Right cardiac atrium (tissue), 5 donors: ENCODE data around the gene CTAGE4. TPM values are rescaled to one million over a fixed set of nuclear protein-coding genes. Genes with fewer than 3 reads are reported as not detected.
"Not testable (repeated sequence)": the region's sequence is repeated elsewhere in the genome, so short reads cannot be mapped to it uniquely, and the experiment has no call there.

Source experiments
- ATAC-seq, 2 donors: fragments of 200-7000 bp; cut with Tn5 transposase; one replicate each; pipeline versions ENCODE4 v1.8.0 to v1.9.1; 2020; ENCODE audit warnings: moderate library complexity in 2 of 2, mild to moderate bottlenecking in 1 of 2
- DNase-seq, 3 donors: peaks; one replicate each; pipeline ENCODE4 v3.0.0-alpha.2; 2020
- H3K27ac ChIP-seq: one replicate; pipeline ENCODE4 v1.5.1; 2013; ENCODE audit warnings: mild to moderate bottlenecking, low read length, control low read depth, moderate library complexity
- H3K27me3 ChIP-seq: one replicate; pipeline ENCODE4 v1.6.1; 2013; ENCODE audit not compliant: control insufficient read depth, insufficient read depth
- H3K4me1 ChIP-seq: one replicate; pipeline ENCODE4 v1.6.1; 2013; ENCODE audit warnings: low read length; ENCODE audit not compliant: control insufficient read depth, insufficient read depth
- H3K4me3 ChIP-seq: one replicate; pipeline ENCODE4 v1.5.1; 2013; ENCODE audit warnings: low read length, control low read depth
- H3K9me3 ChIP-seq: one replicate; pipeline ENCODE4 v1.6.1; 2013; ENCODE audit warnings: low read length; ENCODE audit not compliant: control insufficient read depth
- WGBS: extraction: QIAGEN DNeasy Blood & Tissue Kit; methylation state at CpG from one replicate; pipeline ENCODE4 v1.1.7; 2013; 5-methylcytosine and 5-hydroxymethylcytosine counted together
- intact Hi-C, 4 donors: fragments of 100-400 bp; cut with DNase I; formaldehyde crosslinking; loops; one replicate each; pipeline versions ENCODE4 v1.11.0 to v1.14.0; 2022 to 2023
- polyA plus RNA-seq: library from polyadenylated mRNA; stranded (reverse); fragments of 200-250 nt; gene quantifications from one replicate; pipeline ENCODE4 v1.2.3, GENCODE V29; 2013
- total RNA-seq, 4 donors: library from RNA; stranded (reverse); fragmentation: NEBNext Ultra II Directional; extraction: Animal tissue kit (Norgen Biotek cat#: 25700); gene quantifications; one replicate each; pipeline ENCODE4 v1.2.1, GENCODE V29; 2021
- donor health status: healthy with polysubstance abuse.
- donor health status: DM: no; HTN: yes; CAD: no.
- donor health status: DM: no; HTN: no; CAD: no.
- donor health status: DM: no; HTN: yes; CAD: no; lungs with severe emphysema.
- donor health status: DM: yes; HTN: yes; CAD: no.

The CTAGE4 gene
- total and polyA plus RNA-seq, 5 donors: 0.14 to 0.41 (median 0.26) TPM; not detected in 1

DNA sequence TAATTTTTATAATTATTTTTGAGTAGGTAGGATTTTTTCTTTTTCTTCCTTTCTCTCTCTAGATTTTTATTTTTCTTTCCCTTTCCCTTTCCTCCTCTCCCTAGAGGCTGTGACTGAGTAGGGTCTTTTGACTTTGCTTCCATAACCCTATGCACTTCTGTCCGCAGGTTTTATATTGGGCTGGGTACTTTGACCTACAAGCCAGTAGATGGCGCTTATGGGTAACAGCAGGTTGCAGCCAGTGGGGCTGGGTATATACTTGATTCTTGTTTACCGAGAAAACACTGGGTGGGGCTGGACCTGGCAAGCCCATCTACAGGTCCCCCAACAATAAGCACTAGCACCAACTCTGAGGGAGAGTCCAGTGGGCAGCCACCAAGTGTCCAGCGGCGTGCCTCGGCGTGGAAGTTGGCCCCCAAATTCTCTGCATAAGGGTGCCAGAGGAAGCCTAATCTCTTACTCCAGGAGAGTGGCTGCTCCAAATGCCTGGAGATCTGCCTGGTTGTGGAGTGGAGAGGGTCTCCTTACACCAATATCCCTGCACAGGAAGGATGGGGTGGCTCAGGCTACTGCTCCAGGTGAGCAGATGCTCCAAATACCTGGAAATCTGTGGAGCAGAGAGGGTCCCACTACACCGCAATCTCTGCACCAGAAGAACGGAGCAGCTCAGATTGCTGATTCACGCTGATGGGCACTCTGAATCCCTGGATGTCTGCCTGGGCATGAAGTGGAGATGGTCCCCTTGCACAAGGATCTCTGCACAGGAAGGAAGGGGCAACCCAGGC, 4.7 kb upstream of the CTAGE4 start:
- 41% methylated on average over 10 of the region's 10 CpGs for WGBS
- not testable (repeated sequence) for H3K4me3 ChIP-seq, H3K4me1 ChIP-seq, DNase-seq, H3K27ac ChIP-seq, H3K9me3 ChIP-seq, H3K27me3 ChIP-seq
- intact Hi-C loops: loop anchor here in 1 of 4 donors (10.0 kb wide), 1 partner anchor 216 kb away; no protein-coding TSS in a partner anchor
- ATAC-seq: peak; percentile 75 to 77

DNA sequence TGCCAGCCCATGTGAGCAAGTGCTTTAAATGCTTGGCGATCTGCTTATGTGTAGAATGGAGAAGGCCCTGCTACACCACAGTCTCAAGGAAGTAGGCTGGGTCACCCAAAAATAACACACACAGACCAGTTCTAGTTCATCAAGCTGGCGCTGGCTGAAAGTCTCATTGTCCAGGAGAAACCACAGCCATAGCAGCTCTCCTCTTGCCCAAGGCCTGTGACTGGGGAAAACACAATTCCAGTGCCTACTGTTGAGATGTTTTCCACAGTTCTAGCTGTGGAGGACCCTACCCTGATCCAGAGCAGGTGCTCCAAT, 4.1 kb upstream of the CTAGE4 start:
- not testable (repeated sequence) for H3K4me3 ChIP-seq, H3K9me3 ChIP-seq, H3K27ac ChIP-seq, H3K27me3 ChIP-seq, ATAC-seq, DNase-seq, H3K4me1 ChIP-seq
- WGBS: 84% methylated on average over 1 of the region's 2 CpGs
- intact Hi-C loops: loop anchor here in 1 of 4 donors (10.0 kb wide), 1 partner anchor 216 kb away; no protein-coding TSS in a partner anchor

- H3K27me3 ChIP-seq, DNase-seq, H3K4me3 ChIP-seq, H3K4me1 ChIP-seq, H3K27ac ChIP-seq, H3K9me3 ChIP-seq, intact Hi-C loops: not testable (repeated sequence)
- WGBS: no CpG with 5 or more reads among the region's 5 CpGs
- peak in 1 of 2 donors; percentile 31 for ATAC-seq
Observed at GRCh38 chr7:144187848-144188247, 4.6 kb downstream of the CTAGE4 start.

- intact Hi-C loops, H3K4me3 ChIP-seq, H3K27me3 ChIP-seq, H3K4me1 ChIP-seq, H3K27ac ChIP-seq, DNase-seq, H3K9me3 ChIP-seq: not testable (repeated sequence)
- peak in 1 of 2 donors; percentile 36 for ATAC-seq
- WGBS: no CpG with 5 or more reads among the region's 3 CpGs
Observed at GRCh38 chr7:144188578-144189171, 5.4 kb downstream of the CTAGE4 start.

- H3K27me3 ChIP-seq, H3K9me3 ChIP-seq, DNase-seq, H3K4me3 ChIP-seq, ATAC-seq, H3K27ac ChIP-seq, H3K4me1 ChIP-seq, intact Hi-C loops: not testable (repeated sequence)
- WGBS: no CpG with 5 or more reads among the region's 11 CpGs
Observed at GRCh38 chr7:144193782-144194181, 10.5 kb downstream of the CTAGE4 start.

DNA sequence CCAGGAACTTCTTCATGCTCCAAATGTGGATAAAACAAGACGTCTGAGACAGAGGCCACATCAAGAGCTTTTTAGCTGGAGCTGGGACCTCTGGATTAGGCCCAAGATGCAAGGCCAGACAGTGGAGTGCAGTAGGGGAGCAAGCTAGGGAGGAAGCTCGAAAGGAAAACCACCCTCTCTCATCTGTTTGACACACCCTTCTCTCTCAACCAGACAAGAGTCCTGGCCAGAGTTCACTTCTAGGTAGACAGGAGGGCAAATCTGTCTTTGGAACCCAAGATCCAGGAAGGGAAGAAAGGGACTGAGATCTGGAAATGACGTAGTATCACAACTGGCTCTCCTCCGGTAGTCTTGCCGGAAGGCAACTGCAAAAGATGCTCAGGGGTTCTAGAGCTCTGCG, 11.2 kb downstream of the CTAGE4 start:
- H3K27me3 ChIP-seq, H3K27ac ChIP-seq, H3K4me1 ChIP-seq, ATAC-seq, H3K9me3 ChIP-seq, DNase-seq, H3K4me3 ChIP-seq, intact Hi-C loops: not testable (repeated sequence)
- no CpG with 5 or more reads among the region's 6 CpGs for WGBS

DNA sequence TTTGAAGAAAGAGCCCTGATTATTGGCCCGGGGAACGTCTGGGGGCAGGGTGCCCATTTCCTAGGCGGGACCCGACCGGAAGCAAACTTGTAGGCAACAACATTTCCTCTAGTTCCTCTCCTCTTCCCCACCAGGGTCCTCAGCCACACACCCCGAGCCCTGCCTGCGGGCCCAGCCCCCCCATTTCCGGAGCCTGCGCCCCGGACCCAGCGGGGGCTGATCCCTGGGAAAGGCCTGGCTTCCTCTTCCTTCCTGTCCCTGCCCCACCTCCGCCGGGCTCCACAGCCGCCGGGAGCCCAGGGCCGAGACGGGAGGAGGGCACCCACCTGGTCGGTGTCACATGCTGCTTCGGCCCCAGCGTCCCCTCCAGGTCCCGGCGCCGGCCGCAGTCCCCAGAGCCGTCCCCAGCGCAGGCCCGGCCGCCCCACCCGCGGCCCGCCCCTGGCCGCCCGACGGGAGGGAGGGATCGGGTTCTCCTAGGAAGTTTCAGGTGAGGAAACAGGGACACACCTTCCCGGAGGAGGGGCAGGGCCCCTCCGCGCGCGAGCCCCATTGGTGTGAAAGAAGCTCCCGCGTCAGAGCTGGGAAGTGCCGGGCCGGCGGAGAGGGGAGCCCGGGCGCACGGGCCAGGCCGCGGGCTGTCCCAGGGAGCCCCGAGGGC, 12.1 kb downstream of the CTAGE4 start, which contains the start of gene ARHGEF35:
TSS of gene ARHGEF35 (minus strand) at position 622 of the 661 bp plus-strand sequence. CDS start 7,450 bp downstream, outside the sequence.
- H3K4me1 ChIP-seq, H3K9me3 ChIP-seq, intact Hi-C loops, H3K27ac ChIP-seq, DNase-seq, H3K27me3 ChIP-seq, H3K4me3 ChIP-seq: not testable (repeated sequence)
- peak; percentile 81 to 83 for ATAC-seq
- 2% methylated on average over 9 of the region's 51 CpGs for WGBS

GRCh38 chr7:144198934-144199333, 15.7 kb downstream of the CTAGE4 start:
- H3K4me3 ChIP-seq, intact Hi-C loops, ATAC-seq: not testable (repeated sequence)

DNA sequence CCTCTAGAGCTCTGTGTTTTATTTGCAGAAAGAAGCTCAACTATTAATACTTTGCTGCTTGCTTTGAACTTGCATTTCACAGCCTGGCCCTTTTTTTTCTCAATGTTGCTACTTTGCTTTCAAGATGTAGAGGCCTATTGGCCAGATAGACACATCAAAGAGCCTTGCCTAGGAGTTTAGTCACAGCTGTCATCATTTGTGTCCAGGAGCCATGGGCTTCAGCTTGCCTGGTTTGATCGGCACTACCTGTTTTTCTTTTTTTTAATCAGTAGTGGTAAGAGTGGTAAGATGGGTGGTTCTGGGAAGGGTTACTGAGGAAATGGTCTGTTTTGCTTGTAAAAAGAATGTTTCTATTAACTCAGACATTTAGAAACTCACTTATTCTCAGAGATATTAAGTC, 18.7 kb downstream of the CTAGE4 start:
- ATAC-seq, DNase-seq, H3K27me3 ChIP-seq, H3K27ac ChIP-seq, intact Hi-C loops, H3K9me3 ChIP-seq, H3K4me1 ChIP-seq, H3K4me3 ChIP-seq: not testable (repeated sequence)
- no CpG with 5 or more reads among the region's 1 CpG for WGBS

More at GRCh38 chr7:144198934-144199333, 15.7 kb downstream of the CTAGE4 start:
- H3K4me1 ChIP-seq, H3K9me3 ChIP-seq, H3K27ac ChIP-seq, DNase-seq, H3K27me3 ChIP-seq: not testable (repeated sequence)
- 53% methylated on average over 3 of the region's 4 CpGs for WGBS

DNA sequence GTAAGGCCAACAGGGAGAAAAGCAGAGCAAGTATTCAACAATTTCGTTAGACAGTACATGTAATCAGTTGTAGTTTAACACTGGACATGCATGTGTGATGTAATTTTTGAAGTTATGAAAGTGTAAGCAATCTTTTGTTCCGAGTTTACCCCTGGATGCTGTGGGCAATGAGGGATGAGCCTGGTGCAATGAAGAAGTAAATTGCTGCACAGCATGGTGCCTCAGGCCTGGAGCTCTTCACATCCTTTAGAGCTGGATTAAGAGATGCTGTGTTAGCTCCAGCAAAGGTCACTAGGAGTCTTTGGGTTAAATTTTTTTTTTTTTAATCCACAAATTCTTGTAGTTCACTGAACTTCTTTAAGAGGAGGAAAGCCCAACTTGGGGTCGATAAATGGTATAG, 19.8 kb downstream of the CTAGE4 start:
- DNase-seq, H3K27ac ChIP-seq, H3K27me3 ChIP-seq, H3K9me3 ChIP-seq, ATAC-seq, H3K4me3 ChIP-seq, intact Hi-C loops, H3K4me1 ChIP-seq: not testable (repeated sequence)
- no CpG with 5 or more reads among the region's 3 CpGs for WGBS

DNA sequence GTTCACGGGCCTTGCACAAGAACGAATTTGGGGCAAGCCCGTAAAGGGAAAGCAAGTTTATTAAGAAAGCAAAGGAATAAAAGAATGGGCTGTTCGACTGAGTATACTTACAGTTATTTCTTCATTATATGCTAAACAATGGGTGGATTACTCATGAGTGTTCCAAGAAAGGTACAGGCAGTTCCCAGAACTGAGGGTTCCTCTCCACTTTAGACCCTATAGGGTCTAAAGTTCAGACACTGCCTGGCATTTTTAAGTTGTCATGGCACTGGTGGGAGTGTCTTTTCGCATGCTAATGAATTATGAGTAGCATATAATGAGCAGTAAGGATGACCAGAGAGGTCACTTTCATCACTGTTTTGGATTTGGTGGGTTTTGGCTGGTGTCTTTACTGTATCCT, 22.0 kb downstream of the CTAGE4 start:
- DNase-seq, H3K4me1 ChIP-seq, intact Hi-C loops, H3K9me3 ChIP-seq, H3K27me3 ChIP-seq, H3K4me3 ChIP-seq, H3K27ac ChIP-seq: not testable (repeated sequence)
- no CpG with 5 or more reads among the region's 5 CpGs for WGBS
- peak in 1 of 2 donors; percentile 40 for ATAC-seq
